ENCODE results near the gene UNC79. TPM values are rescaled to one million over a fixed set of nuclear protein-coding genes. Genes with fewer than 3 reads are reported as not detected.
"Not testable (repeated sequence)": the region's sequence is repeated elsewhere in the genome, so short reads cannot be mapped to it uniquely, and the experiment has no call there.

UNC79 gene
- total and polyA plus RNA-seq, 8 donors: 1.2 to 3.8 (median 1.7) TPM

GRCh38 chr14:93398491-93398890 is 32.2 kb upstream of the UNC79 start:
- DNase-seq (no peak), FAIRE-seq (no peak), ATAC-seq (no peak)
- no peak for TF ChIP-seq CTCF (IDR thresholded peaks at IDR 0.05)
- H3K4me3 ChIP-seq: no peak overlapping the region
- intact Hi-C loops (cut with DNase I): no loop called here
- no peak overlapping the region for H3K27ac ChIP-seq
- no peaks in the 10 kb centered on the region for H3K9me3 ChIP-seq
- H3K36me3 ChIP-seq: no peaks in the 10 kb centered on the region
- H3K4me1 ChIP-seq: no peaks in the 10 kb centered on the region
- H3K27me3 ChIP-seq: no peaks in the 10 kb centered on the region

DNA sequence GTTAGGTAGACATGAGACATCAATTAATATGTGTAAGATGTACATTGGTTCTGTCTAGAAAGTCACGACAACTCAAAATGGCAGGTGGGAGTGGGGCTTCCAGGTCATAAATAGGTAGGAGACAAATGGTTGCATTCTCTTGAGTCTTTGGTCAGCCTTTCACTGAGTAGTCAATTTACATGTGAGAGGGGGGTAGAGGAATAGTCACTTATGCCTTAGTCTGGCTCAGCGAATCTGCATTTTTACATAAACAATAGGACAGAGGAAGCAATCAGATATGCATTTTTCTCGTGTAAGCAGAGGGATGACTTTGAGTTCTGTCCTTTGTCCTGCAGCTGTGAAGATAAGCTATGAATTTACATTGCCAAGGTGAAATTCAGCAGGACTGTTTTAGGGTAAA is 27.8 kb upstream of the UNC79 start:
- intact Hi-C loops (cut with DNase I): no loop called here
- no peaks in the 10 kb centered on the region for H3K27me3 ChIP-seq
- ATAC-seq (no peak), FAIRE-seq (no peak), DNase-seq (no peak)
- H3K27ac ChIP-seq: no peak overlapping the region
- H3K36me3 ChIP-seq: no peaks in the 10 kb centered on the region
- no peak for TF ChIP-seq CTCF (IDR thresholded peaks at IDR 0.05)
- H3K9me3 ChIP-seq: no peaks in the 10 kb centered on the region
- WGBS, 2 donors: 62 to 74% methylated on average over 3 of the region's 3 CpGs
- H3K4me1 ChIP-seq: no peaks in the 10 kb centered on the region
- no peak overlapping the region for H3K4me3 ChIP-seq

GRCh38 chr14:93410021-93410420 is 20.7 kb upstream of the UNC79 start:
- no peak for FAIRE-seq
- no peak for ATAC-seq
- DNase-seq: no peak
- no peak overlapping the region for H3K4me3 ChIP-seq
- WGBS, 2 donors: 63 to 81% methylated on average over 2 of the region's 2 CpGs
- H3K9me3 ChIP-seq: no peaks in the 10 kb centered on the region
- no peak overlapping the region for H3K27ac ChIP-seq
- no peaks in the 10 kb centered on the region for H3K4me1 ChIP-seq
- no peaks in the 10 kb centered on the region for H3K27me3 ChIP-seq
- no peaks in the 10 kb centered on the region for H3K36me3 ChIP-seq
- intact Hi-C loops (cut with DNase I): no loop called here
- no peak for TF ChIP-seq CTCF (IDR thresholded peaks at IDR 0.05)

- 80 to 86% methylated on average over 3 of the region's 3 CpGs for WGBS, 2 donors
- TF ChIP-seq CTCF (IDR thresholded peaks at IDR 0.05): no peak
- Histone ChIP-seq H3K4me3 (no peak overlapping the region), H3K27me3 (no peaks in the 10 kb centered on the region), H3K36me3 (no peaks in the 10 kb centered on the region), H3K4me1 (no peaks in the 10 kb centered on the region), H3K9me3 (no peaks in the 10 kb centered on the region), H3K27ac (no peak overlapping the region)
- DNase-seq: no peak
- no peak for FAIRE-seq
- intact Hi-C loops (cut with DNase I): no loop called here
- ATAC-seq: no peak
These were observed 19.8 kb upstream of the UNC79 start for GRCh38 chr14:93410893-93411292.

DNA sequence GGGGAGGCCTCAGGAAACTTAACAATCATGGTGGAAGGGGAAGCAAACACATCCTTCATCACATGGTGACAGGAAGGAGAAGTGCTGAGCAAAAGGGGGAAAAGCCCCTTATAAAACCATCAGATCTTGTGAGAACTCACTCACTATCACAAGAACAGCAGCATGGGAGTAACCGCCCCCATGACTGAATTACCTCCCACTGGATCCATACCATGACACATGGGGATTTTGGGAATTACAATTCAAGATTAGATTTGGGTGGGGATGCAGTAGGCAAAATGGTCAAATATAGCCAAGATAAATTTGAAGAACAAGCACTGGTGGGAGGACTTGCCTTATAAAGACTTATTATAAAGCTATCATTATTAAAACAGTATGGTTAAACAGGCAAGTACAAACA is 5.6 kb upstream of the UNC79 start:
- 92 to 94% methylated on average over 1 of the region's 1 CpG for WGBS, 2 donors
- DNase-seq; H3K4me3 ChIP-seq; ATAC-seq; H3K27me3 ChIP-seq; H3K9me3 ChIP-seq; H3K4me1 ChIP-seq; FAIRE-seq; H3K36me3 ChIP-seq; H3K27ac ChIP-seq; intact Hi-C loops (cut with DNase I): not testable (repeated sequence)

- H3K36me3 ChIP-seq: no peaks in the 10 kb centered on the region
- no peaks in the 10 kb centered on the region for H3K27me3 ChIP-seq
- H3K9me3 ChIP-seq: no peaks in the 10 kb centered on the region
- TF ChIP-seq CTCF (IDR thresholded peaks at IDR 0.05): no peak
- FAIRE-seq (no peak), DNase-seq (no peak), ATAC-seq (no peak)
- no peak overlapping the region for H3K27ac ChIP-seq
- peaks cover 0 to 3% (median 0%) of the 10 kb centered on the region in 3 donors for H3K4me1 ChIP-seq
- H3K4me3 ChIP-seq: no peak overlapping the region
- intact Hi-C loops (cut with DNase I): no loop called here
These were observed 4.0 kb upstream of the UNC79 start for GRCh38 chr14:93426750-93427149.
